ENCODE data around the gene MBOAT7.

DNA sequence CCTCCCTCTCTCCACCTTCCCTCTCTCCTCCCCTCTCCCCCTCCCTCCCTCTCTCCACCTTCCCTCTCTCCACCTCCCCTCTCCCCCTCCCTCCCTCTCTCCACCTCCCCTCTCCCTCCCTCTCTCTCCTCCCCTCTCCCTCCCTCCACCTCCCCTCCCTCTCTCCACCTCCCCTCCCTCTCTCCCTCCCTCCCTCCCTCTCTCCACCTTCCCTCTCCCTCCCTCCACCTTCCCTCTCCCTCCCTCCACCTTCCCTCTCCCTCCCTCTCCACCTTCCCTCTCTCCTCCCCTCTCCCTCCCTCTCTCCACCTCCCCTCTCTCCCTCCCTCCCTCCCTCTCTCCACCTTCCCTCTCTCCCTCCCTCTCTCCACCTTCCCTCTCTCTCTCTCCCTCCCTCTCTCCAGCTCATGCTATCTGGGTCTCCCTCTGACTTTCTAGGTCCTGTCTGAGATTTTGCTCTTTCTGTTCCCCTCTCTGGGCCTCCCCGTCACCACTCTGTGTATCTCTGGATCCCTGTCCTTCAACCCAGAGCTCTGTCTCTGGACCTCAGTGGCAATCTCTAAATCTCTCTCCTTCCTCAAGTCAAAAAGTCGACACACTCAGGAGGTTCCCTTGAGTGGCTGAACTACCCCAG, 55.3 kb downstream of the MBOAT7 start:
- TF ChIP-seq, protein P1, sequence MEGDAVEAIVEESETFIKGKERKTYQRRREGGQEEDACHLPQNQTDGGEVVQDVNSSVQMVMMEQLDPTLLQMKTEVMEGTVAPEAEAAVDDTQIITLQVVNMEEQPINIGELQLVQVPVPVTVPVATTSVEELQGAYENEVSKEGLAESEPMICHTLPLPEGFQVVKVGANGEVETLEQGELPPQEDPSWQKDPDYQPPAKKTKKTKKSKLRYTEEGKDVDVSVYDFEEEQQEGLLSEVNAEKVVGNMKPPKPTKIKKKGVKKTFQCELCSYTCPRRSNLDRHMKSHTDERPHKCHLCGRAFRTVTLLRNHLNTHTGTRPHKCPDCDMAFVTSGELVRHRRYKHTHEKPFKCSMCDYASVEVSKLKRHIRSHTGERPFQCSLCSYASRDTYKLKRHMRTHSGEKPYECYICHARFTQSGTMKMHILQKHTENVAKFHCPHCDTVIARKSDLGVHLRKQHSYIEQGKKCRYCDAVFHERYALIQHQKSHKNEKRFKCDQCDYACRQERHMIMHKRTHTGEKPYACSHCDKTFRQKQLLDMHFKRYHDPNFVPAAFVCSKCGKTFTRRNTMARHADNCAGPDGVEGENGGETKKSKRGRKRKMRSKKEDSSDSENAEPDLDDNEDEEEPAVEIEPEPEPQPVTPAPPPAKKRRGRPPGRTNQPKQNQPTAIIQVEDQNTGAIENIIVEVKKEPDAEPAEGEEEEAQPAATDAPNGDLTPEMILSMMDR (IDR thresholded peaks at IDR 0.05) = no peak
- TF ChIP-seq EP300 (IDR thresholded peaks at IDR 0.05) (no peak), POLR2A (IDR thresholded peaks at IDR 0.05) (no peak), POLR2AphosphoS5 (IDR thresholded peaks at IDR 0.05) (no peak)

Measured in stomach (tissue), 4 donors.